HG03045 (cell line): ENCODE data around the gene C11orf71.

Source experiments
- ATAC-seq: cut with Tn5 transposase; IDR thresholded peaks from one replicate; pipeline ENCODE4 v1.9.1; 2021; ENCODE audit warnings: mild to moderate bottlenecking, moderate library complexity; ENCODE audit not compliant: unreplicated experiment

Gene C11orf71

DNA sequence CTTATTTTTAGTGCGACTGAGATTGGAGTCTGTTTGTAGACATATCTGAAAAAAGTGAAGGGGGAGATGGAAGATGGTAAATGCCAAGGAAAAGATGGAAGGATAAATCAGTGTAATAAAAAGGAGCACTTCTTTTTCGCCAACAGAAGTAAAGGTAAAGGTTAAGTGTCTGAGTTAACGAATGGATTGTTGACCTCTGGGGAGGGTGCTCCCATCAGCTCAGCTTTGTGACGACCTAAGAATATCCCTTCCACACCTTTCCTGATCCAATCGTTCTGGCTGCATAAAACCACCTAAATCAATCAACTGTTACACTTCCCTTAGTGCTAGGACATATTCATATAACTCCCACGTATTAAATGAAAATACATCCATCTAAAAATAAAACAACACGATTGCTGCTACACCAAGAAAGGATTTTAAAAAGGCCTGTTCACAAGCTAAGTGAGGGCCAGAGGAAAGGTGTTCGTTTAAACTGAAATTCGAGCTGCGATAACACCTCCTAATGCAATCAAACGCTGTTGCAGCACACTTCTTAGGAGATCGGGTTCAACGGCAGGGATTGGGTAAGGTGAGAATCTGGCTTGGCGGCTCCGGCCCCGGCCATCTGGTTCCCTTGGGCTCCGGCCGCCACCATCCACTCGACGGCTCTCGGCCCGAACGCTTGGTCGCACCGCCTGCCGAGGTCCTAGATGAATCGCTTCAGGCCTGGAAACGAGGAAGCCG lies 658 bp downstream of the C11orf71 start:
- ATAC-seq = peak; percentile 35

DNA sequence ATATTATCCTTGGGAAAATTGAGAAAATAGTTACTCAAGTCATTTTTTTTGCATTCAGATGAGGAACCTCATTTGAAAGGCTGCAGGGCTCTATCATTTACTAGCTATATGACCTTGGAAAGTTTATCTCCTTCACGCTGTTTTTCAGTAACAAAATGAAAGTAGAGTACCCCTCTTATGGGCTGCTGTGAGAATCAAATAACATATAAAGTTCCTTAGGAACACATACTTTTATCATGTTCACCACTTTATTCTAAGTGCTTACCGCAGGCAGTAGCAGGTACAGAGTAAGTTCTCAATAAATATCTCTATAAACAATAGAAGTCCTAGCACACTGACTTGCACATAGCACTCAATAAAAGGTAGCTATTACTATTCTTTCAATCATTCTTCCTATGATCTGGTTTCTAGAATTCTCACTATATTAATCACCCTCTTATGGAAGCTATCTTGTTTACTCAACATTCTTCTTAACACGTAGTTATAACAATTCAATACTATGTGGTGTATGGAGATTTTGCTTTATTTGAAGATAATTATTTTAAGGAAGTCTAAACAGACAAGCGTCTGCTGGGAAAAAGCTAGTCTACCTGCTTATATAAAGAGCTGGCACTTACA lies 1.9 kb downstream of the C11orf71 start:
- ATAC-seq = no peak

DNA sequence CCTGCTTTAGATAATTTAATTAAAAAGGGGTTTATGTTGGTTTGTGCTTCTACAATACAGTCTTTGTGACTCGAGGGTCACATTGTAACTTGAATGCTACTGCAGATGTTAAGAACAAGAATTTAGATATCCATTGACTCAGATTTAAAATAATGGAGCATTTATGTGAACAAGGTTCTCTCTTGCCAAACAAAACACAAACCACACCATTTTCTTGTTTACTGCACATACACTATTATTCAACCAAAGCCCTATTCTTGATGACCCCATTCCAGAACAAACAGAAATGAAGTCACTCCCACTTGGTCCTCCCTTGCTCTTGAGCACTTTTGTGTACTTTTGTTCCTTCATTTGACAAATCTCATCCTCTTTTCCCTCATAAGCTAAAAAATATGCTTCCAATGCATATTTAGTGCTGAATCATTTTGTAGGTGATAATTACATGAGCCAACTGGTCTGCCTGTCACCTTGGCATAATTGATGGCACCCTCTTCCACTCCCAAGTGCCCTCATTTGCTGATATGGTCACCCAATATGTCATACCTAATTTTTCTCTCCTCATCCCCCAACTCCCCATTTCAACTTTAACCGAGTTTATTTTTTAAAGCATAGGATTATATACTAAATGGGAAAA lies 2.8 kb downstream of the C11orf71 start:
- no peak for ATAC-seq

DNA sequence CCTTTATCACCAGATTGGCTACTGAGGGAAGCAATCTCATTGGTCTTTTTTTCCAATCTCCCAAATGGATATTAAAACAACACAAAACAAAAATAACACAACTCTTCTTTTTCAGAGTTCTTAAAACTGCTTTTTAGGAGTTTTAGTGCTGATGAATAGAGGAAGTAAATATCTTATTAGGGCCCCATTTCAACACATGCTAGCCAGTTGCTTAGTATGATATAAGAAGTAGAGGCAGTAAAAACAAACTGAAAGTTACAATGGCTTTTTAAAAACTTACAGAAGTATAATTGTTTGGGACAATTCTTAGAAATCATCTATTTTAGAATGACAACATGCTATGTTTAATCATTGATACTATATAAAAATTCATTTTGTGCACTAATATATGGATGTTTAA lies 3.4 kb downstream of the C11orf71 start:
- no peak for ATAC-seq

DNA sequence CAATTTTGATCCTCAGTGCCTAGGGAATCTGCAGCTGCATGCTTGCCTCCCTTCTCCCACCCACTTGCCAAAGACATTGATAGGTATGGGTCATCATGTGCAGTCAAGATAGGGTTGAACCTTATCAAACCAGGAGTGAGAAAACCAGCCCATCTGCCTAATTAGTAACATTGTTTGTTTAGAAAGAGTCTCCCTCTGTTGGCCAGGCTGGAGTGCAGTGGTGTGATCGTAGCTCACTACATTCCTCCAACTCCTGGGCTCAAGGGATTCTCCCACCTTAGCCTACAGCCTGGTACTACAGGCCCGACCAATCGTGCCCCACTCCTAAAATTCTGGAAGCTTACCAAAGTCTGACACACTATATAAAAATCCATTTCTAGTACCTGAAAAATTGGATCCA lies 4.6 kb downstream of the C11orf71 start:
- ATAC-seq = no peak

DNA sequence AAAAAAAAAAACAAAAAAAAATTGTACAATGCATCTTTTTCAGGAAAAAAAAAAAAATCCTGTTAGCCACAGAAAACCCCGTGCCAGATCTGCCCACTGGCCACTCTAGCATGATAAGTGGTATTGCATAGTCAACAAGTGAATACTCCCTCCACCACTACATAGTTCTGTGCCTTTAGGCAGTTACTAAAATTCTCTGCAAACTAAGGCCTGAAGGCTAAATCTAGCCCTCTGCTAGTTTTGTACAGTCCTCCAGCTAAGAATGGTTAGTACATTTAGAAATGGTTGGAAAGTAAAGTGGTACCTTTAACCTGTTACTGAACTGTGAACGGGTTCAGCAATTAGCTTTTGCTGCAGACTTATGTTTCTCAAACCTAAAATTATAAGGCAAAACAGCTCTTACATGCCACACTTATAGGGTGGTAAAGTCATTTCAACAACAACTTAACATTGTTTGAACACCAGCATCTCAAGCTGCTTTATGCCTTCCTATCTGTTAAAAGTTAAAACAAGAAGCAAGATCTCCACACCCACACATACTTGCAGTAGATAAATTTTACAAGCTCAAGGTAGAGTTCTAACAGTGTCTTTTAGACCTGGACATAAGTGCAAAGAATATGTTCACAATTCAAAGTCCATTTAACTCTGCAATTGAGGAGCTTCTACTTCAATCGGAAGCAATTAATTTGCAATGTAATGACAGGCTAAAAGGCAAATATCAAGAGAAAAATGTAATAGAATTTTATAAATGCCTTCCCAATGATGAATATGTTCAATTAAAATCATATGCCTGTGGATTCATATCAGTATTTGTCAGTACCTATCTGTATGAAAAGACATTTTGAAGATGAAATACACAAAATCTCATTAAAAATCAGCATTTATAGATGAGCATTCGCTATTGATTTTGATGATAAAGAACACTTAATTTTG lies 7.3 kb downstream of the C11orf71 start:
- ATAC-seq = no peak

DNA sequence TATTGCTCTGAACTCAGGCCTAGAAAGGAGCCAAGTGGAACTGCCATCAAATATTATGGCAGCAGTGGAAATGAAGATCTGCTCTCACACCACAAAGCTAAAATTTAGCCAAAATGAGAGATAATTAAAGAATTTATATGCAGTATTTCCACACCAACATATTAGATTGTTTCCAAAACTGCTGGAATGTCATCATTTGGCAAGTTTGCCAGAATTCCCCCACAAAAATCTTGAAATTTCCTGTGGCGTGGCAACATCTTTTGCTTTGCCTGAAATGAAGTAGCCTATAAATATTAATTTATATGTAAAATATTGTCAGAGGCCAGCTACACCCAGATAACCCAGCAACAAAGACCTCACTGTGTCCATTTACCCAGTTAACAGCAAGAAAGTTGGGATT lies 13.8 kb downstream of the C11orf71 start:
- ATAC-seq = no peak

DNA sequence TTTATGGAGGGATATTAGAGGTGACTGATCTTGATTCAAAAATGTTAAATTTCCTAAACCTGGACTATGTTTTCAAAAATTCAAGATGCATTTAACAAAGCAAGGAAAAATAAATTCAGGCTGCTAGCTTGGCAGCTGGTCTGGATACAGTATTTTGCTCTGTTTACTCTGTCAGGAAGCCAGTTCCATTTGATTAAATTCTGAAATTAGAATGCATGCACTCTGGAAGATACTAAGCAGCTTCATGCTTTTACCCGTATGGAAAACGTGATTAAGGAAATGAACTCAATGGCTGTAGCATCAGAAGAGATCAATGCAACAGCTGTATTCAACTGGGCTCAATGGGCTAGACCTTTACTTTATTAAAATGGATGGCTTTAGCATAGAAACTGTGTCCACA lies 14.2 kb downstream of the C11orf71 start:
- ATAC-seq = no peak

DNA sequence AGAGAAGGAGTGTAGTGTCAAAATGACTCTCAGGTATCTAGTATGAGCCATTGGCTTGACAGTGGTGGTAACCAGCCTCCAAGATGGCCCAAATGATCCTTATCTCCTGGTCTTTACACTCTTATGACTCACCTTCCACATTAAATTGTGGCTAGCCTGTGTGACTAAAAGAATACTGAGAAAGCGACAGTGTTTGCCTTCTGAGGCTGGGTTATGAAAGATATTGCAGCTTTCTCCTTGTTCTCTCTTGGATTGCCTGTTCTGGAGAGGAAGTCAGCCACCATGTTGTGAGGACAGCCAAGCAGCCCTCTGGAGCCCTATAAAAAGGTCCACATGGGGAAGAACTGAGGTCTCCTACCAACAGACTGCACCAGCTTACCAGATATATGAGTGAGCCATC lies 15.8 kb downstream of the C11orf71 start:
- ATAC-seq = no peak

DNA sequence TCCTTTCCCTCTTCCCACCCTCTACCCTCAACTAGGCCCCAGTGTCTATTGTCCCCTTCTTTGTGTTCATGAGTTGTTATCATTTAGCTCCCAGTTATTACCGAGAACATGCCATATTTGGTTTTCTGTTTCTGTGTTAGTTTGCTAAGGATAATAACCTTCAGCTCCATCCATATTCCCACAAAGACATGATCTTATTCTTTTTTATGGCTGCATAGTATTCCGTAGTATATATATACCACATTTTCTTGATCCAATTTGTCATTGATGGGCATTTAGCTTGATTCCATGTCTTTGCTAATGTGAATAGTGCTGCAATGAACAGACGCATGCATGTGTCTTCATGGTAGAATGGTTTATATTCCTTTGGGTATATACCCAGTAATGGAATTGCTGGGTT lies 17.8 kb downstream of the C11orf71 start:
- no peak for ATAC-seq

DNA sequence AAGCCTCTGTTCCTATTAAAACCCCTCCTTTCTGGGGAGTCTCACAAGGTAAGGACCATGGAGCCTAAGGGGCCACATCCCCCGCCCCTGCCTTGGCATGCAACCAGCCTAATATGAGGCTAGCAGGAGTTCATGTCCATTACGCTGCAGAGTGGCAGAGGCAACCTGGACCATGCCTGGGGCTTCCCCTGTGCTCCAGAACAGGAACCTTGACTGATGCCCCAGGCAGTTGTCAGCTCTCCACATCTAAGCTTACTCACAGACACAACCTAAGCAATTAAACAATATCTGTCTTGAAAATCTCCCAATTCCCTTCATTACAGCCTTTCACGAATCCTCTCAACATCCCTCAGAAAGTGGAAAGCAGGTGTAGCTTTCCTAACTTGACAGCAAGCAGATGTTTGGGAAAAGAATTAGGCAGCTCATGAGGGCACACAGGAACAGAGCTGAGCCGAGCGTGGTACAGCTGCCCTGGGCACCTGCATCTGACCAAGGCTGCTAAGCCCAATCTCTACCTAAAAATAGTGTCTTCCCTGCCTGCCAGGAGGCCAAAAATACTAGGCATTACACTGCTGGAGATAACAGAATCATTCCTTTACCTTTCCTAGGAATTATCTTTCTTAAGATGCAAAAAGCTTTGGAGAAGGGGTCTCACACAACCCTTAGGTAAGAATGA lies 20.8 kb downstream of the C11orf71 start:
- no peak for ATAC-seq

DNA sequence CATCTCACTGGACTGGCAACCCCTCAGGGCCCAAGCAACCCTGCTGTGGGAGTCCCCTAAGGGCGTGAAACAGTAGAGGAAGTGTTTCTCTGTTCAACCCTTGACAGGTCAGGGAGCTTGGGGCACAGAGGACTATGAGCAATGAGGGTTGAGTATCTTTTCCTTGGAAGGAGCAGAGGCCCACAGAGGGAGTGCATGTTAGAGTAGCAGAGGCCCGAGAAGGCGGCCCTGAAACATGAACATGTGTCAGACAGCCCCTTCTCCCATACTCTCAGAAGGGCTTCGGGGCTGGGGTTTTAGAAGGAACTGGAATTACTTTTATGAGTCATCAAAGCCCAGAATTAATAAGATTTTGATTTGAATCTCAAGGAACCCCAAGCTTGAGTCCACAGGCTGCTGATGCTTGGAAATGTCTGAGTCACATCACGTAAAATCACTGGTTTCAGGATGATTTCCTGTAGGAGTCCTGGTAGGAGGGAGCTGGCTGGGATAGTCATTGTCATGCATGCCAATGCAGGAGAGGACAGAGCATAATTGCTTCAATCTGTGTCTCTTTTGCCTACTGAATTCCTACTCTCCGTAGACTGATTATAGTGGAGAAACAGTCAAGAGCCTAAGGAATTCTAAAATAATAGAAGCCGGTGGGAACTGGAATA lies 22.6 kb downstream of the C11orf71 start:
- no peak for ATAC-seq

DNA sequence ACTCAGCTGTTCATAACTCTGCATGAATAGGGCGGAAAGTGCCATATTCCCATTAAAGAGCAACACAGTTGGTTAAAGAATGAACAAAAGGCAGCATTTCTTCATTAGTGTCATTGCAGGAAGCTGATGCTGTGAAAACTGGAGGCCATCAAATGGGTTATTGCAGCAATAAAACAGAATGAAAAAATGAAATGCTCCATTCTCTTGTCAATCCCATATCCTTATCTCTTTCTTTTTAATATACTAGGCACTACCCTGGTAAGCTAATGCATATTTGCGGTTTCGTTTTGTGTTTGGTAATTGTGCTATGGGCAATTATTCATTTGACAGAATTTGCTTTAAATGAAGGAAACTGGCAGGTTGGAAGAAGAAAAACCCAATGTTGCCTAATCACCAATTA lies 25.3 kb downstream of the C11orf71 start:
- no peak for ATAC-seq

DNA sequence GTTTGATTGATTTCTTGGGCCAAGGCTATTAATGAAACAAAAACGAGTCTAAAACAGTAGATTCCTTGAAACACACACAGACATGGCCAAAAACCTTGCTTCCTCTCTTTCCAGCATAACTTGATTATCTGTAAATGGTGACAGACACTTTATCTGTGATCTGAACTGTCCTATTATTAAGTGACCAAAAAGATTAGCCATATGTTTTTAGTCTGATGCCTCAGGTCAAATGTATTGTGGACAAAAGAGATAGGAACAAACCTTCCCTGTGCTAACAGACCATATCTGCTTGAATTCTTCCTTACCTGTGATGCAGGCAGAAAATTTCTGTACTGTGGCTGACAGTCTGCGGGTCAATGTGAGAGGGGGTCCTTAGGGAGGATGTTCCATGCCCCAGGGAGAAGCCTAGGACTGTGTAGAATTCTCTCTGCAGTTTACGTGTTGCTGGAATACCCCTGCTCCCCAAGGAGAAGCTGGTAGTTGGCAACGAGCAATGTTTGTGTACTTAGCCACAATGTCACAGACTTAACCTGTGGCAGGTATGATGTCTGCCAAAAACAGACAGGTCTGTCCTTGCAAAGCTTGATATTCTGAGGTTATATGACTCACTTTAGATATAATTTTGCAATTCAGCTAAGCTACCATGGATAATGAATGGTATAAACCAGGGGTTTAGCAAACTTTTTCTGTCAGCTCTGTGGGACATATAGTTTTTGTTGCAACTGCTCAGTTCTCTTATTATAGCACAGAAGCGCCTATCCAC lies 31.2 kb downstream of the C11orf71 start:
- ATAC-seq = no peak

DNA sequence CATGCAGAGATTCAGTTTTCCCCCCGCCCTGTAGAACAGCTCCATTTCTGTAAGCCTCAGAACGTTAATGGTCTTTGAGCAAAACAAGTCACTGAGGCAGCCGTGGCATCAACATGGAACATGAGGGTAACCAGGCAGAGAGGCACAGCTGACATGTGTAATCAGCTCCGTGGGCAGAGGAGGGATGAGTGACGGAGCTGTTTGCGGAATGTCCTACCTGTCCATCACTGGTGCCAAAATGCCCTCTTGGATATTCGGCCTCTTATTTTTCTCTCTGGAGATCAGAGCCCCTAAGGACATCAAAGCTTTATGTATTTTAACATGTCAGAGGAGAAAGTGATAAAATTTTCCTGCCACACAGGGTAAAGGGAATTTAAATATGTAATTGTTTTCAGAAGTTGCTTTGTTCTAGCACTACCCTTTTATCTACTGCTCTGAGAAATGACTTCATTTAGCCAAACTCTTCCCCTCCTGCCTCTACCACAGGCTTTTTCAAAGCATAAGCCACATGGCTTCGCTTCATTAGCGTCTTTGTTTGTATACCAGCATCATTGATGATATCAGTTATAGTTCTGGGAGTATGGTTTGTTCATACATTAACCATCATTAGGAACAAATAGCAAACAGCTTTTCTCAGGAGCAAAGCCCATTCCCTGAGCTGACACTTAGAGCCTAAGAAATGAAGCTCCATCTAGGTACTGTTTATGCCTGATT lies 32.9 kb downstream of the C11orf71 start:
- no peak for ATAC-seq

DNA sequence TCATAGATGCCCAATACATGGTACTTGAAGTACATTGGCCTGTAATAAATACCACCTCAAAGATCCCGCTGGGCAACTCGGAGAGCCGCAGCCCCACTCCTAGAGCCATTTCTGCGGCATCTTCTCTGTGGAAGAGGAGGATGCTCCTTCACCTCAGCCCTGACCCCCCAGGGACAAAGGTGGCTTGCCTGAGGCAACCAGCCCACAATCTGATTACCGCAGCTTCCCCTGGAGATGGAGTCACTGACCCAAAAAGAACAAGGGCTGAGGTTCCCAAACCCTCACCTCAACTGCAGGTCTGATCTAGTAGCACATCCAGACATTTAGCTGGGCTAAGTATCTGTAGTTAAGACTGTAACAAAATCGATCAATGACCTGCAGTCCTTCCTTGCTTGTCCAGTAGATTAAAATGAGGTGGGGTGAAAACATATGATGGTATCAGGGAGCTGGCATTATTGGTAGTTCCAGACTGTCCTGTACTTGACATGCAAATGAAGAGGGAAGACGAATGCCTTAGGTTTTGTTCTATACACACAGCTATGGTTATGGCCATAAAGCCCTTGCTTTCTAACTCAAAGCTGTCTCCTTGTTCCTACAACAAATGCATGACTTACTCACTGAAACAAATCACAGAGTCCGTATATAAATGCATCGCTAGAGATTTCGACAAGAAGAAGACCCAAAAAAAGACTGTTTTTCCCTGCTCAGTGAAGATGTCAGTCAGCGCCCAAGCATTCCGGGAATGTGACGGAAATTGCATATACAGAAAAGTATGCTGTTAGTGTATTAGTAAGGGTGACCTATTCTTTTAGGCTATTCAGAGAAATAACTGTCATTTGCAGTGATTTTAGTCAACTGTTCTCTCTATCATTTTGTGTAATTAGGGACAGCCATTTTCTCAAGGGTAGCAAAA lies 33.7 kb downstream of the C11orf71 start:
- ATAC-seq = no peak

DNA sequence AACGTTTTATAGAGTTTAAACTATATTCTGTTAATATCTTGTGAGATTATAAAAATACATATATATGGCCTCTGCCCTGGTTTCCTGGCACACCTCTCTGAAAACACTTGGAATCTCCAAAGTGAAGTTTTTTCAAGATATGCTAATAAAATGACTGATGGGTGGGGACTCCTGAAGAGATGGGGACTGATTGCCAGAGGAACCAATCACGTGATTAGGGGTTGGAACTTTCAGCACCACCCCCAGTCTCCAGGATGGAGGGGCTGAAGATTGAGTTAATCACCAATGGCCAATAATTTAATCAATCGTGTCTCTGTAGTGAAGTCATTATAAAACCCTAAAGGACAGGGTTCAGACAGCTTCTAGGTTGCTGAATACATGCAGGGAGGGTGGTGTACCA lies 37.4 kb downstream of the C11orf71 start:
- no peak for ATAC-seq

DNA sequence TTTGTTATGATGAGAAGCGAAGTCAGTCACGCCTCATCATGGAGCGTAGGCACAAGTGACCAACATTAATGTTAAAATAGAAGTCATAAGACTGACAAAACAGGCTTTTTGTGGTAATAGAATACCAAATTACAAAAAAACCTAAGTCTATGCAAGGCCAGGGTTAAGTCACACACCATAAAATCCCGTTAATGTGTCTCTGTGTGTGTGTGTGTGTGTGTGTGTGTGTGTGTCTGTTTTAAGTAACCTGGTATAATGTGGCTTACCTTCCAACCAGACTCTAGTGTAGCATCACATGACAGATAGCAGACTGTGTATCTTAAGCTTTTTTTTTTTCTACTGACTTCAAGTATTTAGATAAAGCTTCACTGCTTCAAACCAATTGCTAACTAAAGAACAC lies 38.0 kb downstream of the C11orf71 start:
- ATAC-seq = no peak
